Transverse colon (tissue), 4 donors: Measurements from ENCODE around the gene RSL1D1. TPM values are rescaled to one million over a fixed set of nuclear protein-coding genes. Genes with fewer than 3 reads are reported as not detected.

Experiments
- DNase-seq: peaks from one replicate; pipeline ENCODE4 v3.0.0-alpha.2; 2019
- H3K27ac ChIP-seq, 4 donors: fragments of 200-600 bp; sonication (generic); 2 replicates each; pipeline ENCODE4 v1.5.1; 2016 to 2018; ENCODE audit warnings: inconsistent platforms in 4 of 4
- H3K27me3 ChIP-seq: fragments of 200-600 bp; sonication (generic); 2 replicates; pipeline ENCODE4 v1.5.1; 2017; ENCODE audit warnings: inconsistent platforms
- H3K36me3 ChIP-seq, 4 donors: fragments of 200-600 bp; sonication (generic); 2 replicates each; pipeline ENCODE4 v1.5.1; 2017 to 2019; ENCODE audit warnings: inconsistent platforms in 4 of 4
- H3K4me1 ChIP-seq, 4 donors: fragments of 200-600 bp; sonication (generic); 2 replicates each; pipeline ENCODE4 v1.5.1; 2017 to 2020; ENCODE audit warnings: inconsistent platforms in 4 of 4
- H3K4me3 ChIP-seq, 4 donors: fragments of 200-600 bp; sonication (generic); 1 replicate in 1 of 4; 2 replicates in 3 of 4; pipeline versions ENCODE4 v1.5.1 to v1.6.1; 2017 to 2019; ENCODE audit warnings: inconsistent platforms in 4 of 4
- H3K9me3 ChIP-seq, 2 donors: fragments of 200-600 bp; sonication (generic); 2 replicates each; pipeline ENCODE4 v1.5.1; 2017 to 2019; ENCODE audit warnings: inconsistent platforms in 2 of 2
- EP300 ChIP-seq: sonication (generic); formaldehyde crosslinking; IDR thresholded peaks from one replicate; pipeline ENCODE4 v1.6.1; 2017; ENCODE audit warnings: antibody characterized with exemption, low read depth
- POLR2A ChIP-seq: fragments of 450-650 bp; IDR thresholded peaks from one replicate; pipeline ENCODE4 v1.6.1; 2016; ENCODE audit warnings: antibody characterized with exemption, mild to moderate bottlenecking, moderate library complexity
- POLR2AphosphoS5 ChIP-seq, 3 donors: sonication (generic); formaldehyde crosslinking; IDR thresholded peaks; one replicate each; pipeline ENCODE4 v1.6.1; 2016; ENCODE audit warnings: antibody characterized with exemption in 3 of 3
- in situ Hi-C, 4 donors: fragments of 200-750 bp; cut with MboI; loops; one replicate each; pipeline versions ENCODE4 v1.15.0 to v1.15.1; 2017; ENCODE audit warnings: low sequenced_read_pairs in 3 of 4, low pct_ligation_motif_present in 1 of 4, low pct_unique_long_range_greater_than_20kb in 1 of 4
- intact Hi-C: fragments of 100-400 bp; cut with DNase I; formaldehyde crosslinking; loops from one replicate; pipeline ENCODE4 v1.15.1; 2023; ENCODE audit warnings: low total_unique reads
- total RNA-seq, 4 donors: library from RNA; depleted of rRNA; stranded (reverse); fragments of >200 nt; gene quantifications; one replicate each; pipeline ENCODE4 v1.1.0, GENCODE V29; 2016
- TF ChIP-seq, protein P1 (sequence below), 5 experiments: fragments of 200-600 bp in 3 of 5; fragments of 450-650 bp in 2 of 5; sonication (generic) in 3 of 5; IDR thresholded peaks; 1 replicate in 2 of 5; 2 replicates in 3 of 5; pipeline ENCODE4 v1.5.1; 2016 to 2017; ENCODE audit warnings: antibody characterized with exemption in 5 of 5, inconsistent platforms in 3 of 5, mild to moderate bottlenecking in 2 of 5, moderate library complexity in 1 of 5

RSL1D1 gene
- total RNA-seq, 4 donors from 2014 or later, result 41.5 to 120 (median 65.9) TPM

DNA sequence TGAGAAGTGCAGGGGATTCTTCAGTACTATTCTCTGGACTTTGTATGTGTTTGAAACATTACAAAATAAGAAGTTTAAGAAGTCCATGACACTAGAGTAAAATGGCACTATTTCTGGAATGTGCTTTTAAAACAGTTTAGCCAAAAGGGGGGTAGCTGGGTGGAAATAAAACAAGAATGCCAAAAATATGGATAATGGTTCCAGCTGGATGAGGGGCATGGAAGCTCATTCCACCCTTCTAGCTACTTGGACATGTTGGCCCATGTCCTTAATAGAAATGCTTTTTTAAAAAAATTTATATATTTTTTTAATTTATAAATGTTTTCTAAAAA is 67.3 kb downstream of the RSL1D1 start:
- Histone ChIP-seq H3K9me3 (no peaks in the 10 kb centered on the region), H3K27me3 (no peaks in the 10 kb centered on the region), H3K4me3 (no peak overlapping the region), H3K27ac (peak overlapping the region; percentile 80 to 94 (median 88)), H3K4me1 (peaks cover 27 to 74% (median 51%) of the 10 kb centered on the region in 4 donors), H3K36me3 (peaks cover 0 to 5% (median 0%) of the 10 kb centered on the region in 4 donors)
- in situ Hi-C loops, result no loop called here
- TF ChIP-seq POLR2A, result no peak
- TF ChIP-seq, protein P1, sequence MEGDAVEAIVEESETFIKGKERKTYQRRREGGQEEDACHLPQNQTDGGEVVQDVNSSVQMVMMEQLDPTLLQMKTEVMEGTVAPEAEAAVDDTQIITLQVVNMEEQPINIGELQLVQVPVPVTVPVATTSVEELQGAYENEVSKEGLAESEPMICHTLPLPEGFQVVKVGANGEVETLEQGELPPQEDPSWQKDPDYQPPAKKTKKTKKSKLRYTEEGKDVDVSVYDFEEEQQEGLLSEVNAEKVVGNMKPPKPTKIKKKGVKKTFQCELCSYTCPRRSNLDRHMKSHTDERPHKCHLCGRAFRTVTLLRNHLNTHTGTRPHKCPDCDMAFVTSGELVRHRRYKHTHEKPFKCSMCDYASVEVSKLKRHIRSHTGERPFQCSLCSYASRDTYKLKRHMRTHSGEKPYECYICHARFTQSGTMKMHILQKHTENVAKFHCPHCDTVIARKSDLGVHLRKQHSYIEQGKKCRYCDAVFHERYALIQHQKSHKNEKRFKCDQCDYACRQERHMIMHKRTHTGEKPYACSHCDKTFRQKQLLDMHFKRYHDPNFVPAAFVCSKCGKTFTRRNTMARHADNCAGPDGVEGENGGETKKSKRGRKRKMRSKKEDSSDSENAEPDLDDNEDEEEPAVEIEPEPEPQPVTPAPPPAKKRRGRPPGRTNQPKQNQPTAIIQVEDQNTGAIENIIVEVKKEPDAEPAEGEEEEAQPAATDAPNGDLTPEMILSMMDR (IDR thresholded peaks at IDR 0.05), result no peak
- TF ChIP-seq EP300, result no peak
- no peak for TF ChIP-seq POLR2AphosphoS5 (IDR thresholded peaks at IDR 0.05)
- intact Hi-C loops, result no loop called here
- no peak for DNase-seq

Other genes with a start within 250 kb of the RSL1D1 start
- 10 to 100 TPM in 2 of 4 donors, 1 to 10 TPM in 2; 4.9 to 12.3 (median 8.6) TPM for gene SNN, start 183.1 kb downstream of the RSL1D1 start, total RNA-seq
- 100 to 1,000 TPM in 1 of 4 donors, 10 to 100 TPM in 3; 66.8 to 105 (median 71.1) TPM for gene TXNDC11, start 108.7 kb downstream of the RSL1D1 start, total RNA-seq
- gene ZC3H7A, start 54.3 kb downstream of the RSL1D1 start, total RNA-seq, result 10 to 100 TPM; 38.1 to 92.0 (median 63.3) TPM
- 10 to 100 TPM; 29.9 to 98.9 (median 64.6) TPM for gene GSPT1, start 64.4 kb upstream of the RSL1D1 start, total RNA-seq
- gene NPIPB2, start 90.5 kb upstream of the RSL1D1 start, total RNA-seq, result 10 to 100 TPM in 3 of 4 donors, 1 to 10 TPM in 1; 8.7 to 92.3 (median 25.2) TPM
- gene TNFRSF17, start 113.7 kb upstream of the RSL1D1 start, total RNA-seq, result 1 to 10 TPM in 2 of 4 donors, not detected in 2; 1.2 to 6.0 TPM
- 10 to 100 TPM; 18.1 to 36.3 (median 20.1) TPM for gene SNX29, start 125.2 kb upstream of the RSL1D1 start, total RNA-seq